ENCODE results near the gene KCNMA1.

Gene KCNMA1

DNA sequence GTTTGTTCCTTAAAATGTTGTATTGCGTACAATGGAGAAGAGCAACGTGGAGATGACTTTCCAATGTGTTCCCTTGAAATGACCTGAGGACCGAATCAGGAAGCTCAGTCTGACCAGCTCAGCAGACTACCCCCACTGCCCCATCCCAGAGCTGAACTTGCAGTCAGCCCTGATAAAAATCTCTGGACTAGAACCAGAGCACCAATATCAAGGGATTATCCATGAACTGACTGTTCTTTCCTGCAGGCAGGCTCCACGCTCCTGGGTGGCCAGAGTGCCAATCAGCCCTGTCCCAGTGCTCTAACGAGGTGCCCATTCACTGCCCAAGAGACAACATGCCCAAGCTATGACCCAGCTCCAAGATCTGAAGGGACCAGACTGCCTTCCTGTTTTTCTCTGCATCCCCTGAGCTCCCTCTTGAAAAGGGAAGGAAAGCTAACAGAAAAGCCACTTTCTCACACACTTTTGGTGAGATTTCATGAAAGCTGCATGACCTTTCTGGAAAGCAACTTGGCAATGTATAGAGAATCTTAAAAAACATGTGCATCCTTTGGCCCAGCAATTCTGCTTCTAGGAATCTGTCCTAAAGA lies 130.2 kb downstream of the KCNMA1 start:
- H3K4me3 ChIP-seq (ENCODE audit: extremely low read depth, insufficient read depth, low read length, poor library complexity, severe bottlenecking), result no peak overlapping the region
- WGBS, 2 experiments (ENCODE audit: insufficient coverage in 2 of 2), result 83 to 85% methylated on average over 5 of the region's 5 CpGs
- H3K4me1 ChIP-seq (ENCODE audit: control insufficient read depth, insufficient read depth, low read length, poor library complexity, severe bottlenecking), result peaks cover 80% of the 10 kb centered on the region
- H3K36me3 ChIP-seq (ENCODE audit: control insufficient read depth, insufficient read depth, low read length), result no peaks in the 10 kb centered on the region
- H3K27ac ChIP-seq (ENCODE audit: low read depth, low read length, severe bottlenecking), result peak overlapping the region; percentile 57
- no peaks in the 10 kb centered on the region for H3K9me3 ChIP-seq (ENCODE audit: control insufficient read depth, low read length)

DNA sequence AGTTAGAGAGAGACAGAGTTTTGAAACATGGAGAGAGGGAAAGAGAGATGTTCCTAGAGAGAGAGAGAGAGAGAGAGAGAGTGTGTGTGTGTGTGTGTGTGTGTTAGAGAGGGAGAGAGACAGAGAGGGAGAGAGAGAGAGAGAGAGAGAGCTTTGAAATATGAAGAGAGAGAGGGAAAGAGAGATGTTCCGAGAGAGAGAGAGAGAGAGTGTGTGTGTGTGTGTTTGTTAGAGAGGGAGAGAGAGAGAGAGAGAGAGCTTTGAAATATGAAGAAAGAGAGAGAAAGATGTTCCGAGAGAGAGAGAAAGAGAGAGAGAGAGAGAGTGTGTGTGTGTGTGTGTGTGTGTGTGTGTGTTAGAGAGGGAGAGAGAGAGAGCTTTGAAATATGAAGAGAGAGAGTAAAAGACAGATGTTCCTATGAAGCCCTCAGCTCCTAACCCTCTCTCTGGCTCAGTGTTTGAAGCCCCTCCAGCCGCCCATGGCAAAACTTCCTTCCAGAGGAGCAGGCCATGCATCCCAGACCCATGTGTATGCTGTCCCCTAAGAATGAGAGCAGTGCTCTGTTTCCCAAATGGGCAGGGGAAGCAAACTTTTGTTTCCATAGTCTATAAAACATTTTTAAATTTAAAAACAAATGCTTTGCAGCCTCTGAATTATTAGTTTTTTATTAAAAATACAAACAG lies 130.9 kb downstream of the KCNMA1 start:
- Histone ChIP-seq H3K4me3 (ENCODE audit: extremely low read depth, insufficient read depth, low read length, poor library complexity, severe bottlenecking) (no peak overlapping the region), H3K4me1 (ENCODE audit: control insufficient read depth, insufficient read depth, low read length, poor library complexity, severe bottlenecking) (peaks cover 76% of the 10 kb centered on the region), H3K36me3 (ENCODE audit: control insufficient read depth, insufficient read depth, low read length) (no peaks in the 10 kb centered on the region), H3K27ac (ENCODE audit: low read depth, low read length, severe bottlenecking) (peak overlapping the region; percentile 91), H3K9me3 (ENCODE audit: control insufficient read depth, low read length) (no peaks in the 10 kb centered on the region)
- WGBS, 2 experiments (ENCODE audit: insufficient coverage in 2 of 2), result 89 to 90% methylated on average over 2 to 3 of the region's 3 CpGs

DNA sequence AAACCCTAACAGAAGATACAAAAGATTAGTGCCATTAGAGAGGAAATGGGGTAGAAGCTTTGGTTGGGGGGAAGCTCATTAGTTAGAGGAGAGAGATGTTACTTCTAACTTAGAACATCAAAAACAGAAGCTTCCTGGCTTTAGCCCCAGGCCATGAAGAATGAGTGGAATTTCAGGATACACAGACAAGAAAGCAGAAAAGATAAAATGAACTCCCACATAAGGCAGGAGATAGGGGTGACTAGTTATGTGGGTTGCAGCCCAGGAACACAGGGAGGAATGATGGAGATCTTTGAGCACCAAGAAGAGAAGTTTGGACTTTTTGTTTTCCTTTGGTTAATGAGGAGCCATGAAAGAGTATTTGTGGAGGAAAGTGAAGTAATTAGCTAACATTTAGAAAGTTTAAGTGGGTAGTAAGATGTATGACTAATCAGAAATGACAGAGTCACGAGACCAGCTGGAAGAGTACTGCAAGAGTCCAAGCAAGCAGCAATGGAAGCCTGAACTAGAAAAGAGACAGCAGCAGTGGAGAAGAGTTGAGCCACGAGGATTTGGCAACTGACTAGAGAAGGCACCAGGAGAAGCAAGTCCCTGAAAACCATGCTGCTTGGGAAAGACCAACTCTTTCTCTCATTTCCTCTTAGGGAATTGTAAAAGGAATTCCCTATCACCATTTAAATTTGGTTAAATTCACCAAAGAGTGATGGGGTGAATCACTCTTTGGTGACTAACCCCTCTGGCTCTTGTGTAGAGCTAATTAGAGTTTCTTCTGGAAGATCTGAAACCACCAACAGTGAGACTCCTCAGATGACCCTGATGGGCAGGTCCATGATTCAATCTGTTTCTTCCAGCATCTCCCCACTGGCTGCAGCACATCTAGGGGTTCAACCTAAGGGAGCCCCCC lies 131.9 kb downstream of the KCNMA1 start:
- H3K9me3 ChIP-seq (ENCODE audit: control insufficient read depth, low read length), result no peaks in the 10 kb centered on the region
- H3K4me1 ChIP-seq (ENCODE audit: control insufficient read depth, insufficient read depth, low read length, poor library complexity, severe bottlenecking), result peaks cover 76% of the 10 kb centered on the region
- 79 to 90% methylated on average over 2 of the region's 2 CpGs for whole genome bisulfite sequencing, 2 experiments (ENCODE audit: insufficient coverage in 2 of 2)
- H3K4me3 ChIP-seq (ENCODE audit: extremely low read depth, insufficient read depth, low read length, poor library complexity, severe bottlenecking), result no peak overlapping the region
- no peaks in the 10 kb centered on the region for H3K36me3 ChIP-seq (ENCODE audit: control insufficient read depth, insufficient read depth, low read length)
- H3K27ac ChIP-seq (ENCODE audit: low read depth, low read length, severe bottlenecking), result peak overlapping the region; percentile 91

DNA sequence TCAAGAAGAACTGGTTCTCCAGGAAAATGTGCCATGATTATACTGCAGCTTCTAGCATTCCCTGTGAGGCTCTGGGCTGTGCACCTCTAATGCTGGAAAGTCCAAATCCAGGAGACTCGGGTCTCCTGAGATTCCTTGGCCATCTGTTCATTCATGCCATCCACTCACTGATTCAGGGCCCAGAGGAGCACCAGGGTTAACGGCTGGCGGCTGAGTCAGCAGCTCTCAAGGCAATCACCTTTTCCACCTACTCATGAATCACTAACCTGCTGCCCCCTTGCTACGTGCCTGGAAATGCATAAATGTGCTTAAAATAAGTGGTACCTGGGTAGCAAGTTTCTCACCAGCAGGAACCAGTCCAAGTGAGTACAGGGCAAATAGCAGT lies 132.7 kb downstream of the KCNMA1 start:
- Histone ChIP-seq H3K4me3 (ENCODE audit: extremely low read depth, insufficient read depth, low read length, poor library complexity, severe bottlenecking) (no peak overlapping the region), H3K27ac (ENCODE audit: low read depth, low read length, severe bottlenecking) (peak overlapping the region; percentile 91), H3K9me3 (ENCODE audit: control insufficient read depth, low read length) (no peaks in the 10 kb centered on the region), H3K4me1 (ENCODE audit: control insufficient read depth, insufficient read depth, low read length, poor library complexity, severe bottlenecking) (peaks cover 70% of the 10 kb centered on the region), H3K36me3 (ENCODE audit: control insufficient read depth, insufficient read depth, low read length) (no peaks in the 10 kb centered on the region)
- WGBS, 2 experiments (ENCODE audit: insufficient coverage in 2 of 2), result 88 to 91% methylated on average over 1 to 3 of the region's 4 CpGs

DNA sequence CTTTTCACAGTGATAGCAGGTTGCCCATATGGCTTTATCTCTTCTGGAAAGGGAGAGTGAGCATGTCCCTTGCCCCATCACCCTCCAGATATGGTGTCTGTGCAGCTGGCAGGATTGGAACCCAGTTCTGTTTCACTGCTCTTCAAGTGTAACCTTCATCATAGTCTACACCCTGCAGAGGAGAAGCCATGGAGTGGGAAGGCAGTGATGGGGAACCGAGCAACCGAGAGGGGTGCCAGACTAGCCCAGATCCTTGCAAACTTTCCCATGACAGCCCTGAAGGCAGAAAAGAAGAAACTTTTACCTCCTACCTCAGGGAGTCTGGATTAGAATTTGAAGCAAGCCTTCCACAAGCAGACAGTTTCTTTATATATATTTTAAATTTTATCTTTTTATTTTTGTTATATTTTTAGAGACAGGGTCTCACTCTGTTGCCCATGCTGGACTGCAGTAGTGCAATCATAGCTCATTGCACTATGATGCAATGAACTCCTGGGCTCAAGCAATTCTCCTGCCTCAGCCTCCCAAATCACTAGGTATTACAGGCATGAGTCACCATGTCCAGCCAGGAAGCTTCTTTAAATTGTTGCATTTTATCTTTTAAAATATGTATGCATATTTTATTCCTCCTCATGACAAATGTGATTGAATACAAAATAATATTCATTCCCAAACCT lies 133.3 kb downstream of the KCNMA1 start:
- Histone ChIP-seq H3K4me3 (ENCODE audit: extremely low read depth, insufficient read depth, low read length, poor library complexity, severe bottlenecking) (no peak overlapping the region), H3K9me3 (ENCODE audit: control insufficient read depth, low read length) (no peaks in the 10 kb centered on the region), H3K36me3 (ENCODE audit: control insufficient read depth, insufficient read depth, low read length) (no peaks in the 10 kb centered on the region), H3K4me1 (ENCODE audit: control insufficient read depth, insufficient read depth, low read length, poor library complexity, severe bottlenecking) (peaks cover 68% of the 10 kb centered on the region), H3K27ac (ENCODE audit: low read depth, low read length, severe bottlenecking) (peak overlapping the region; percentile 91)
- 86% methylated on average over 2 of the region's 2 CpGs; no CpG with 5 or more reads in 1 of the 2 experiments for WGBS, 2 experiments (ENCODE audit: insufficient coverage in 2 of 2)

DNA sequence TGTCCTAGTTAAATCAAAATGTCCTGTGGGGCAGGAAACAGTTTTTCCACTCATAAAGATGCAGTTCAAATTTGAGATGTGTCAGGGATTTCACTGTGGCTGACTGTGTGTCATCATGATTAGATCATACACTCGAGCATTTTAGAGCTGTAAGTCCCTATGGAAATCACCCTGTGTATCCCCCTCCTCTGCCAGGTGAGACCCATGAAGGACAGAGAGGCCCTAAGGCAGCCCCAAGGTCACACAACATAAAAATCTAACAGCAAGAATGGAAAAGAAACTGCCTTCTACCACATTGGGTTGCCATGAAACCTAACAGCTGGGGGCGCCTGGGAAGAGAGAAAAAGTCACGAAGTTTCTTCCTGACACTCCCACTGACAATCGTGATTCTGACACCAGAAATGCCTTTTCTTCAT lies 135.8 kb downstream of the KCNMA1 start:
- WGBS, 2 experiments (ENCODE audit: insufficient coverage in 2 of 2), result 75 to 95% methylated on average over 2 to 3 of the region's 4 CpGs
- Histone ChIP-seq H3K9me3 (ENCODE audit: control insufficient read depth, low read length) (no peaks in the 10 kb centered on the region), H3K4me3 (ENCODE audit: extremely low read depth, insufficient read depth, low read length, poor library complexity, severe bottlenecking) (no peak overlapping the region), H3K27ac (ENCODE audit: low read depth, low read length, severe bottlenecking) (no peak overlapping the region), H3K36me3 (ENCODE audit: control insufficient read depth, insufficient read depth, low read length) (no peaks in the 10 kb centered on the region), H3K4me1 (ENCODE audit: control insufficient read depth, insufficient read depth, low read length, poor library complexity, severe bottlenecking) (peaks cover 54% of the 10 kb centered on the region)

DNA sequence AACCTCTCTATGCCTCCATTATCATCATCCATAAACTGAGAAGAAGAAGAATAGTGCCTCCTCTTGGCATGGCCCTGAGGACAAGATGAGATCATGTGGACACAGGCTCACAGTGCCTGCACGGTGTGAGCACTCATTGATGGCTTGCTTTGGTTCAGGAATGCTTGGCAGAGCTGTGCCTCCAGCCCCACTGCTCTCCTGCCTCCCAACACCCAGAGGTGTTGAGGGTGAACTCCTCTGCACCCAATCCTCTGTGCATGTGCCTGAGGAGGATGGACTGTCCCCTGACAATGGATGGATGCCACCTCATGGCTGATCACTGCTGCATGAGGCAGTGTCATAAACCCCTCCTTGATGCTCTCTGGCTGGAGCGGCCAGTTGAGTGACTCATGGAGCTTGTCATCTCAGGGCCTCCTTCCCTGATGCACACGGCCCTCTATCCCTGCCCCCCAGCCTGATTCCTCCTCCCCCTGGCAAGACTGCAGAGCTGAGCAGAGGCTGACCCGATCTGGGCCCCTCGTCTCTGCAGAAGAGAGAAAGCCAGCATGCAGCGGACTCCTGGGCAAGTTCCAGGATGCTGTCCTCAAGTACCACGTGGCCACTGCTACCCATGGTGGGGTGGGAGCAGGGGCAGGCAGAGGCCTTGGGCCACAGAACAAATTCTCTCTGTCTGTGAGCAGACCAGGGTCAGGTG lies 136.3 kb downstream of the KCNMA1 start:
- H3K4me3 ChIP-seq (ENCODE audit: extremely low read depth, insufficient read depth, low read length, poor library complexity, severe bottlenecking), result no peak overlapping the region
- H3K27ac ChIP-seq (ENCODE audit: low read depth, low read length, severe bottlenecking), result no peak overlapping the region
- H3K36me3 ChIP-seq (ENCODE audit: control insufficient read depth, insufficient read depth, low read length), result no peaks in the 10 kb centered on the region
- peaks cover 48% of the 10 kb centered on the region for H3K4me1 ChIP-seq (ENCODE audit: control insufficient read depth, insufficient read depth, low read length, poor library complexity, severe bottlenecking)
- H3K9me3 ChIP-seq (ENCODE audit: control insufficient read depth, low read length), result no peaks in the 10 kb centered on the region
- WGBS, 2 experiments (ENCODE audit: insufficient coverage in 2 of 2), result 82 to 85% methylated on average over 5 to 7 of the region's 7 CpGs

DNA sequence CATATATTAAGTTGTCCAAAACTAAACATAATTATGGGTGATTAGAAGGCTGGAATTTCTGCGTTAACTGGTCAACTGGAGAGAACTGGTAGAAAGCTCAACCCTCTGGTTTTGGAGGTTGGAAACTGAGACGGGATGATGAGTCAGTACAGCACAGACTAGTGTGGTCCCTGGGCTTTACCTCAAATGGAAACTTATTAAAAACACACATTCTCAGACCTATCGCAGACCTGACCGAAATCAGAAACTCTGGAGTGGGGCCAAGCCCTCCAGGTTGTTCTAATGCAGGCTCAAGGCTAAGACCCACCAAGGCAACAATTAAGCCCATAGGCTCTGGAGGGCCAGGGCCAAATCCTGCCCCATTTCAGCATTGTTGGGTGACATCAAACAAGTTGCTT lies 136.9 kb downstream of the KCNMA1 start:
- WGBS, 2 experiments (ENCODE audit: insufficient coverage in 2 of 2), result 85 to 93% methylated on average over 2 to 4 of the region's 4 CpGs
- Histone ChIP-seq H3K4me3 (ENCODE audit: extremely low read depth, insufficient read depth, low read length, poor library complexity, severe bottlenecking) (no peak overlapping the region), H3K36me3 (ENCODE audit: control insufficient read depth, insufficient read depth, low read length) (no peaks in the 10 kb centered on the region), H3K9me3 (ENCODE audit: control insufficient read depth, low read length) (no peaks in the 10 kb centered on the region), H3K4me1 (ENCODE audit: control insufficient read depth, insufficient read depth, low read length, poor library complexity, severe bottlenecking) (peaks cover 43% of the 10 kb centered on the region), H3K27ac (ENCODE audit: low read depth, low read length, severe bottlenecking) (no peak overlapping the region)

DNA sequence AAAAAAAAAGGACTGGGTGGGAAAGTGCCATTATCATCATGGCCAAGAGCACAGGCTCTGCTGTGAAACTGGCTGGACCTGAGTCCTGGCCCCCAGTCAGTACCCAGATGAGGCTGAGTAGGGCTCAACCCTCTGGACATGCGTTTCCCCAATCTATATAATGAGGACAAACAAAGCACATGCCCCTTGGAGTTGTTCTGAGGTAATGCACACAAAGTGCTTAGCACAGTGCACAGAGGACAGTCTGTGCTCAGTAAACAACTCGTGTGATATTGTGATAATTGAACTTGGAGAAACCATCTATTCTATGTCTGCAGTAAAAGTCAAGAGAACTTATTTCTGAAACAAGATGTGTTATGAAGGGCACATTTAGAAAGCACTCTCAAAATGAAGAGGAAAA lies 138.8 kb downstream of the KCNMA1 start:
- Histone ChIP-seq H3K9me3 (ENCODE audit: control insufficient read depth, low read length) (no peaks in the 10 kb centered on the region), H3K27ac (ENCODE audit: low read depth, low read length, severe bottlenecking) (no peak overlapping the region), H3K4me3 (ENCODE audit: extremely low read depth, insufficient read depth, low read length, poor library complexity, severe bottlenecking) (no peak overlapping the region), H3K36me3 (ENCODE audit: control insufficient read depth, insufficient read depth, low read length) (no peaks in the 10 kb centered on the region), H3K4me1 (ENCODE audit: control insufficient read depth, insufficient read depth, low read length, poor library complexity, severe bottlenecking) (peaks cover 26% of the 10 kb centered on the region)
- 80 to 88% methylated on average over 1 to 2 of the region's 2 CpGs for WGBS, 2 experiments (ENCODE audit: insufficient coverage in 2 of 2)

DNA sequence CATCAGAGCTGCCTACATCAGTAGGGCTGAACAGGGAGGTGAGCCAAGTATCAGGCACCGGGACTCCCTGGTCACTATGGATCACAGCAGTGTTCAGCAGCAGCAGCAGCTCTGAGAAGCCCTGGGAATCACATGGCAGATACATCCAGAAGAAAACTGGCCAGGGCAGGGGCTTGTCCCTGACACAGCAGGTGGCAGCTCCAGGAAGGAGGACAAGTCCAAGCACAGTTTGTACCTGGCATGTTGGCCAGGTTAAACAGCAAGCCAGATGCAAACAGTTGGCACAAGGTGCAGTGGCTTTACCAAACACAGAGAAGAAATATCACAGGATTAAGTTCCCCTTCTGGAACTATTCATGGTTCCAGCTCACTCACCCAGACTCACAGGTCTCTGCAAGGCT lies 139.4 kb downstream of the KCNMA1 start:
- Histone ChIP-seq H3K4me1 (ENCODE audit: control insufficient read depth, insufficient read depth, low read length, poor library complexity, severe bottlenecking) (peaks cover 24% of the 10 kb centered on the region), H3K36me3 (ENCODE audit: control insufficient read depth, insufficient read depth, low read length) (no peaks in the 10 kb centered on the region), H3K4me3 (ENCODE audit: extremely low read depth, insufficient read depth, low read length, poor library complexity, severe bottlenecking) (no peak overlapping the region), H3K27ac (ENCODE audit: low read depth, low read length, severe bottlenecking) (no peak overlapping the region), H3K9me3 (ENCODE audit: control insufficient read depth, low read length) (no peaks in the 10 kb centered on the region)
- WGBS, 2 experiments (ENCODE audit: insufficient coverage in 2 of 2), result 100% methylated on average over 1 of the region's 1 CpG

All from mesodermal cell (in vitro differentiated cells).